NCI-H446 treated with DMSO at 0.1 percent for 48 hours (cell line): Measurements from ENCODE around the gene KDM2B.

Experiments used
- DNase-seq: peaks from one replicate; lab custom pipeline; 2025; lab: John Stamatoyannopoulos, UW

KDM2B gene

DNA sequence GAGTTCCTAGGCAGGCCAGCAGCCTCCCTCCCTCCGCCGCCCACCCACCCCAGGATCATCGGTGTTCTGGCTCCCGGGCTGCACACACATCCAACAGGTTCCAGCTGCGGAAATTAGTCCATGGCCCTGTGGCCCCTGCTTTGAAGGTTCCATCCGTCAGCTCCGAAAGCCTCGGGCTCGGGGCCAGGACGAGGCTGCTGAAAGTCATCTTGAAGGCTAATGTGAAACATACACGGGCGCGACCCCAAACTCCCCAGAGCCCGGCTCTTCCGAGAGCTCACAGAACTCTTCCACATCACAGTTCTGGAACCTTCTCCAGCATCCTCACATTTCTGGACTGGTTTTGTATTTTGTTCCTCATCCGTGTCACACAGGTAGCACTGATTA is 19.8 kb downstream of the KDM2B start:
- DNase-seq, result no peak

DNA sequence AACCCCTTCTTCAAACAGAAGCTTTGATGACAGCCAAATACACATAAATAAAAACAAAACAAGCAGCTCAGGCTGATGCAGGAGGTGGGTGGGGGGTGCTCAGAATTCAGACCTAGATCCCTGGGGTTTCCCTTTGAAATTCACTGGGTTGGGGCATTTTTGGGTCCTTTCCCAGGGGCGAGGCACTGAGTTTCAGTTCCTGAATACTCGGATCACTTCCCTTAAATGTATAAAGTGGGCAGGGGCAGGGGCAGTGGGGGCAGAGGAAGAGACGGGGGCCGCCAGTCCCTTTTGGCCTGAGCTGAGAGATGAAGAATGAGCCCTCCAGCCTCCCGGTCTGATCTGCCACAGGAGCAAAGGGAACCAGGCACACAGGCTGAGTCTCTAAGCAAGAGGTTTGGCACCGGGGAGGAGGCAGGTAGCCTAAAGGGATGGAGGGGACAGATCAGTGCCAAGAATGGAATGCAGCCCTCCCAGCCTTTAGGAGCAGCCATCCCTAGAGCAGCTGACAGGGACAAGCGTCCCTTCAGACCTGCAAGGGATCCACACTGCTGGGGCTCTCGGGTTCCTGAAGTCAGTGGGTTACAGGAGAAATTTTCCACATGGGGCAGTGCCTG is 20.3 kb downstream of the KDM2B start:
- DNase-seq, result no peak

- no peak for DNase-seq
Measured at GRCh38 chr12:121558956-121559355, 21.9 kb downstream of the KDM2B start.

DNA sequence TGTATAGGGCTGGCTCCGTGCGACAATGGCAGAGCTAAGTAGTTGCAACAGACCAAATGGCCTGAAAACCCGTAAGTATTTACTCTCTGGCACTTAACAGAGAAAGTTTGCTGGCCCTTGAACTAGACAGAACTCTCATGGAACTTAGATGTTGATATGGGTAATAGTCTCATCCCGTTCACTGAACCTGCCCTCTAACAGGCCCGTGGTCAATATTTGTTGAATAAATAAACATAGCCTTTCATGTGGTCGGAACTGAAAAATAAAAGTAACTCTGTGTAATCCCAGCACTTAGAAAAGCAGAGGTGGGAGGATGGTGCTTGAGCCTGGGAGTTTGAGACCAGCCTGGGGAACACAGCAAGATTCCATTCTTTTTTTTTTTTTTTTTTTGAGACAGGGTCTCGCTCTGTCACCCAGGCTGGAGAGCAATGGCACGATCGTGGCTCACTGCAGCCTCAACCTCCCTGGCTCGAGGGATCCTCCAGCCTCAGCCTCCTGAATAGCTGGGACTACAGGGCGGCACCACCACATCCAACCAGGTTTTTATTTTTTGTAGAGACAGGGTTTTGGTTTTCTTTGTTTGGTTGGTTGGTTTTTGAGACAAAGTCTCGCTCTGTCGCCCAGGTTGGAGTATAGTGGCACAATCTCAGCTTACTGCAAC is 29.7 kb downstream of the KDM2B start:
- DNase-seq, result no peak

DNA sequence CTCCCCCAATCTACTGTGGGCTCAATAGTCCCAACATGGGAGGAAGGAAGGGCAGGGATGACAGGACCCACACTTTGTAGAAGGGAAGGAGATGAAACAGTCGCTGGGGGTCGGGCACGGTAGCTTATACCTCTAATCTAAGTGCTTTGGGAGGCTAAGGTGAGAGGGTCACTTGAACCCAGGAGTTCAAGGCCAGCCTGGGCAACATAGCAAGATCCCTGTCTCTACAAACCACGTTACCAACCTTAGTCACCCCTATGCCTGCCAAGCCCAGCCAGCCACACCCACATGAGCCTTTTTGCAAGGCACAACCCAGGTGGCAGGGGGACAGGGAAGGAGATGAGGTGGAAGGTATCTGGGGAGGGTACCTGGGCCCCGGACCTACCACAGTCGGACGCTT is 31.7 kb downstream of the KDM2B start:
- no peak for DNase-seq

- DNase-seq, result no peak
Measured at GRCh38 chr12:121545480-121545879, 35.3 kb downstream of the KDM2B start.

- DNase-seq, result no peak
Measured at GRCh38 chr12:121543786-121544185, 37.0 kb downstream of the KDM2B start.

GRCh38 chr12:121539908-121540307 is 40.9 kb downstream of the KDM2B start:
- no peak for DNase-seq

- DNase-seq, result no peak
Measured at GRCh38 chr12:121538699-121539061, 42.1 kb downstream of the KDM2B start.

DNA sequence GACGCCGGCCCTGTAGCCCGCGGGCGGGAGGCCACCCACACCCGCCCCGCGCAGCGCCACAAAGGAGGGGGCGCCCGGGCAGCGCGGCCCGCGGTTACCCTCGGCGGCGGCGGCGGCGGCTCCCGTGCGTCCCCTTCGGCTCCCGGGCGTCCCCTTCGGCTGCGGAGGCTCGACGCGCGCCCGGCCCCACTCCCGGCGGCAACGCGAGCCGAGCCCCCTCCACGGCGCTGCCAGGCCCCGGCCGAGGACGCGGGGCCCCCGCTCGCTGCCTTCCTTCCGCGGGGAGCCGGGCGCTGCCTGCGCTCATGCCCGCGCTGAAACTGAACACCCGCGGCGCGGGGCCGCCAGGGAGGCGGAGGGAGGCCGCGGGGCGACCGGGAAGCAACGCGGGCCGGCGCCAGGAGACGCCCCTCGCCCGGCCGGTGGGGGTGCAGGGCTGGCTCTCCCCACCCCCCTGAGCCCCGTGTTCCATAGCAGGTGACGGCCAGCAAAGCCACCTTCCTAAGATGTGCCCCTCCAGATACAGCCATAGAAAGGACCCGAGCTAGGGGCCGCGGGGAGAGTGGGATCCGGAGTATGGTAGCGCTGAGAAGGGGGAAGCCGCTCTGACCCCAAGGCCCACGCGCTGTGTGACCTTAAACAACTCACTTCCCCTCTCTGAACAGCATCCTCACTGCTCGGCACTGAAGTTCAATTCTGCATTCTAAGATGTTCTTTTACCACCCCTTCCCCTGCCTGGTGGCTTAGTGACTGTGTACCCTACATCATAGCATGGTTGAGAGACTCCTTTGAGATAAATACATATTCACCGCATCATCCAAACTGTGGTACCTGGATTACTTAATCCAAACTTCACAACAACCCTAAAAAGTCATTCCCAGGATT is 42.8 kb downstream of the KDM2B start:
- no peak for DNase-seq

- no peak for DNase-seq
Measured at GRCh38 chr12:121536899-121537813, 43.7 kb downstream of the KDM2B start.

DNA sequence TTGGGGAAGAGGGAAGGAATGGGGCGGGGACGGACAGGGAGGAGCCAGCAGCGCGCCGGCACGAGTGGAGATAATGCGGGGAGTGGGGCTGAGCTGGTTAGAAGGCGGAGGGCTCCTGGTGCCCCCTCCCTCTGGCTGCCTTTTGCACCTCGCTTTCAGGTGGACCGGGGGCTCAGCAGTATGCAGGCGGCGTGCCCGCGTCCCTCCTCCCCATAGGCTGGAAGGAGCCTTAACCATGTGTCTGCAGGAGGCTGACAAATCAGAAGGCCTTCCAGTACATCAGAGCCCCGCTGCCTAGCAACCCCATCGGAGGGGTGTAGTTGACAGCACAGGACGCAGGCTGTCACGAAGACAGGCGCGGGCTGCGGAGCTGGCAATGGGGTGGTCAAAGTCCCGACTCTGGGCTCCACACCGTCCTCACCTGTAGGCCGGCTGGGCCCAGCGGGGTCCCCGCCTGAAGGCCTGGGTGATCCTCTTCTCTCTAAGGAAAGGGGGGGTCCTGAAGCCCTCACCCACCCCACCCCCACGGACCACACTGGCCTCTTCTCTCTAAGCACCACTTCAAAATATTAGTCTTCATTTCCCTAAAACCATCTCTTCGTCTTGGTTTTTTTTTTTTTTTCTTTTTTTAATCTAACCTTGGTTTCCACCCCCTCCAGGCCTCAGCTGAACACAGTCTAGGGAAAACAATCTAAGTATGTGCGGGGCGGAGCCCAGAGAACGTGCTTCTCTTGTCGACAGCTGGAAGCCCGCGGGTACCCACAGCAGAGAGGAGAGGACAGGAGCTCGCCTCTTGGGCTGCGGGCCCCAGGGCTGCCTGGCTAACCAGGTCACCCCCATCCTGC is 44.5 kb downstream of the KDM2B start:
- no peak for DNase-seq

GRCh38 chr12:121535150-121536053 is 45.4 kb downstream of the KDM2B start:
- no peak for DNase-seq

GRCh38 chr12:121534495-121535148 is 46.2 kb downstream of the KDM2B start:
- DNase-seq, result no peak

GRCh38 chr12:121533394-121534090 is 47.3 kb downstream of the KDM2B start:
- no peak for DNase-seq

GRCh38 chr12:121532503-121533393 is 48.1 kb downstream of the KDM2B start:
- DNase-seq, result no peak

DNA sequence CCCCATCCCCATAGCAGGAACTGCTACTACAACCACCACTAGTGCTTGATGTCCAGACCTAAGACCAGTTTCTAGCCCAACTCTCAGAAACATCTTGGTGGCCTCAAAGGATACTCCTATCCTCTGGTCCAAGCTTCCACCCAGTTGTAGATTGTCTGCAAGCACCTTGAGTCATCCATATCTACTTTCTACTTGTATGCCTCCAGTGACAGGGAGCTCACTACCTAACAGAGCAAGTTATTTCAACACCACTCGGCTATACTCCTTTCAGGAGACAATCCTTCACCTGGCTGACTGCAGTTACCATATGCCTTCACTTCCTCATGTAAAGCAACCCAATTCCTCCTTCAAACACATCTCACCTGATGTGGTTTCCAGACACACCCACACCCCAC is 49.5 kb downstream of the KDM2B start:
- no peak for DNase-seq
